ENCODE results near the gene TENM4. TPM values are rescaled to one million over a fixed set of nuclear protein-coding genes. Genes with fewer than 3 reads are reported as not detected.
A peak's percentile ranks its signal among the peaks of the same experiment; 100 is the strongest.

TENM4 gene
- total RNA-seq, 1 experiment from 2014 or later = 22.6 TPM

- DNase-seq (ENCODE audit: low read depth) = peak; percentile 8
These were observed 266.5 kb downstream of the TENM4 start for GRCh38 chr11:79174045-79175008.

GRCh38 chr11:79173615-79174014, 267.2 kb downstream of the TENM4 start:
- peak; percentile 21 for DNase-seq (ENCODE audit: low read depth)

GRCh38 chr11:79170321-79170720, 270.5 kb downstream of the TENM4 start:
- no peak for DNase-seq (ENCODE audit: low read depth)

- DNase-seq (ENCODE audit: low read depth) = no peak
These were observed 272.2 kb downstream of the TENM4 start for GRCh38 chr11:79168530-79169110.

- peak; percentile 12 for DNase-seq (ENCODE audit: low read depth)
These were observed 273.2 kb downstream of the TENM4 start for GRCh38 chr11:79167510-79168188.

- DNase-seq (ENCODE audit: low read depth) = no peak
These were observed 274.9 kb downstream of the TENM4 start for GRCh38 chr11:79165908-79166307.

- peak; percentile 42 for DNase-seq (ENCODE audit: low read depth)
These were observed 279.9 kb downstream of the TENM4 start for GRCh38 chr11:79160791-79161403.

- no peak for DNase-seq (ENCODE audit: low read depth)
These were observed 281.0 kb downstream of the TENM4 start for GRCh38 chr11:79159657-79160450.

GRCh38 chr11:79157738-79158137, 283.1 kb downstream of the TENM4 start:
- no peak for DNase-seq (ENCODE audit: low read depth)

- DNase-seq (ENCODE audit: low read depth) = no peak
These were observed 284.8 kb downstream of the TENM4 start for GRCh38 chr11:79156031-79156430.

GRCh38 chr11:79155237-79155636, 285.6 kb downstream of the TENM4 start:
- DNase-seq (ENCODE audit: low read depth) = no peak

- no peak for DNase-seq (ENCODE audit: low read depth)
These were observed 288.3 kb downstream of the TENM4 start for GRCh38 chr11:79152511-79152910.

GRCh38 chr11:79151396-79151795, 289.4 kb downstream of the TENM4 start:
- no peak for DNase-seq (ENCODE audit: low read depth)

GRCh38 chr11:79150966-79151365, 289.9 kb downstream of the TENM4 start:
- DNase-seq (ENCODE audit: low read depth) = no peak

GRCh38 chr11:79150320-79150719, 290.5 kb downstream of the TENM4 start:
- no peak for DNase-seq (ENCODE audit: low read depth)

- no peak for DNase-seq (ENCODE audit: low read depth)
These were observed 293.1 kb downstream of the TENM4 start for GRCh38 chr11:79147731-79148130.

GRCh38 chr11:79147011-79147410, 293.8 kb downstream of the TENM4 start:
- no peak for DNase-seq (ENCODE audit: low read depth)

- DNase-seq (ENCODE audit: low read depth) = no peak
These were observed 300.9 kb downstream of the TENM4 start for GRCh38 chr11:79139900-79140299.

GRCh38 chr11:79129702-79130101, 311.1 kb downstream of the TENM4 start:
- DNase-seq (ENCODE audit: low read depth) = no peak

- DNase-seq (ENCODE audit: low read depth) = no peak
These were observed 312.5 kb downstream of the TENM4 start for GRCh38 chr11:79128291-79128690.

GRCh38 chr11:79122759-79123158, 318.1 kb downstream of the TENM4 start:
- no peak for DNase-seq (ENCODE audit: low read depth)

Data from M059J (cell line).